Activated CD8-positive, alpha-beta memory T cell treated with anti-CD3 and anti-CD28 coated beads, Interleukin-2, amount 50 U/mL, for 1 hour (primary cell): ENCODE results near the gene FGF3.

Source experiments
- DNase-seq: peaks from one replicate; pipeline ENCODE4 v3.0.0-alpha.2; 2020; ENCODE audit errors: extremely low read depth

Gene FGF3

GRCh38 chr11:69804769-69805508 lies 14.3 kb downstream of the FGF3 start:
- no peak for DNase-seq

- DNase-seq: no peak
Measured at GRCh38 chr11:69803604-69804218, 15.5 kb downstream of the FGF3 start.

GRCh38 chr11:69803022-69803421 lies 16.2 kb downstream of the FGF3 start:
- DNase-seq: no peak

- no peak for DNase-seq
Measured at GRCh38 chr11:69802590-69802989, 16.6 kb downstream of the FGF3 start.

- no peak for DNase-seq
Measured at GRCh38 chr11:69801513-69802335, 17.5 kb downstream of the FGF3 start.

- no peak for DNase-seq
Measured at GRCh38 chr11:69800278-69800677, 18.9 kb downstream of the FGF3 start.

GRCh38 chr11:69799582-69799981 lies 19.6 kb downstream of the FGF3 start:
- DNase-seq: no peak

- DNase-seq: no peak
Measured at GRCh38 chr11:69799097-69799496, 20.1 kb downstream of the FGF3 start.

GRCh38 chr11:69797737-69798528 lies 21.3 kb downstream of the FGF3 start:
- DNase-seq: no peak

- no peak for DNase-seq
Measured at GRCh38 chr11:69797156-69797555, 22.1 kb downstream of the FGF3 start.

GRCh38 chr11:69796063-69796462 lies 23.2 kb downstream of the FGF3 start:
- DNase-seq: no peak

GRCh38 chr11:69791276-69792180 lies 27.7 kb downstream of the FGF3 start:
- no peak for DNase-seq

GRCh38 chr11:69788956-69789355 lies 30.3 kb downstream of the FGF3 start:
- no peak for DNase-seq

- DNase-seq: no peak
Measured at GRCh38 chr11:69787906-69788305, 31.3 kb downstream of the FGF3 start.

- DNase-seq: no peak
Measured at GRCh38 chr11:69787457-69787856, 31.8 kb downstream of the FGF3 start.

GRCh38 chr11:69781241-69781640 lies 38.0 kb downstream of the FGF3 start:
- DNase-seq: no peak

GRCh38 chr11:69778373-69778772 lies 40.8 kb downstream of the FGF3 start:
- no peak for DNase-seq

- no peak for DNase-seq
Measured at GRCh38 chr11:69775163-69775755, 44.0 kb downstream of the FGF3 start, which contains the start of gene FGF4. FGF4 (minus strand) TSS chr11:69775341; CDS start chr11:69775084, 257 bp downstream.

- DNase-seq: no peak
Measured at GRCh38 chr11:69774354-69775162, 44.7 kb downstream of the FGF3 start.
